DOHH2 (cell line): ENCODE results near the gene CTNND1.

ENCODE experiments used
- H3F3A ChIP-seq: fragments of 200-600 bp; sonication (generic), shearing (Covaris generic); 2 replicates; pipeline ENCODE4 v1.6.0; 2016; ENCODE audit warnings: antibody characterized with exemption, mild to moderate bottlenecking; ENCODE audit not compliant: control insufficient read depth, insufficient read depth
- H3K27ac ChIP-seq: fragments of 200-600 bp; sonication (generic); 2 replicates; pipeline ENCODE4 v1.5.1; 2014; ENCODE audit warnings: low read depth, mild to moderate bottlenecking, low read length, moderate library complexity
- H3K27me3 ChIP-seq: fragments of 200-600 bp; sonication (generic); 2 replicates; pipeline ENCODE4 v1.6.1; 2014; ENCODE audit warnings: mild to moderate bottlenecking, low read length, mixed read lengths; ENCODE audit not compliant: control insufficient read depth
- H3K36me3 ChIP-seq: fragments of 200-600 bp; sonication (generic); 2 replicates; pipeline ENCODE4 v1.6.1; 2014; ENCODE audit warnings: mild to moderate bottlenecking, low read length, moderate library complexity, mixed read lengths; ENCODE audit not compliant: control insufficient read depth
- H3K4me1 ChIP-seq: fragments of 200-600 bp; sonication (generic); 2 replicates; pipeline ENCODE4 v1.6.1; 2014; ENCODE audit warnings: mild to moderate bottlenecking, low read length, mixed read lengths; ENCODE audit not compliant: control insufficient read depth
- H3K4me2 ChIP-seq: fragments of 200-600 bp; sonication (generic); 2 replicates; pipeline ENCODE4 v1.6.0; 2014; ENCODE audit warnings: mild to moderate bottlenecking, low read length, moderate library complexity
- H3K4me3 ChIP-seq: fragments of 200-600 bp; sonication (generic); 2 replicates; pipeline ENCODE4 v1.5.1; 2014; ENCODE audit warnings: mild to moderate bottlenecking, low read length, mixed read lengths
- H3K79me2 ChIP-seq: fragments of 200-600 bp; sonication (generic); 2 replicates; pipeline ENCODE4 v1.6.1; 2014; ENCODE audit warnings: mild to moderate bottlenecking, low read length, mixed read lengths; ENCODE audit not compliant: control insufficient read depth
- H3K9me2 ChIP-seq: fragments of 200-600 bp; sonication (generic); replicated peaks from 2 replicates; pipeline ENCODE4 v1.6.1; 2014; ENCODE audit warnings: mild to moderate bottlenecking, low read length, mixed read lengths; ENCODE audit not compliant: control insufficient read depth
- H3K9me3 ChIP-seq: fragments of 200-600 bp; sonication (generic); 2 replicates; pipeline ENCODE4 v1.6.1; 2014; ENCODE audit warnings: antibody characterized with exemption, low read length, mixed read lengths; ENCODE audit not compliant: control insufficient read depth, insufficient read depth
- H4K20me1 ChIP-seq: fragments of 200-600 bp; sonication (generic); 2 replicates; pipeline ENCODE4 v1.6.0; 2014; ENCODE audit warnings: low read depth, mild to moderate bottlenecking, antibody characterized with exemption, low read length, moderate library complexity; ENCODE audit not compliant: control insufficient read depth, insufficient read depth
- CTCF ChIP-seq: fragments of 200-600 bp; sonication (generic); IDR thresholded peaks from one replicate; pipeline ENCODE4 v1.5.1; 2014; ENCODE audit warnings: antibody characterized with exemption, mild to moderate bottlenecking, low read depth, low read length; ENCODE audit not compliant: poor library complexity, severe bottlenecking
- EZH2phosphoT487 ChIP-seq: fragments of 200-600 bp; sonication (generic); IDR thresholded peaks from 2 replicates; pipeline ENCODE4 v1.6.1; 2017; ENCODE audit warnings: borderline replicate concordance, mild to moderate bottlenecking, antibody characterized with exemption, low read length, moderate library complexity, mixed read lengths

The CTNND1 gene

DNA sequence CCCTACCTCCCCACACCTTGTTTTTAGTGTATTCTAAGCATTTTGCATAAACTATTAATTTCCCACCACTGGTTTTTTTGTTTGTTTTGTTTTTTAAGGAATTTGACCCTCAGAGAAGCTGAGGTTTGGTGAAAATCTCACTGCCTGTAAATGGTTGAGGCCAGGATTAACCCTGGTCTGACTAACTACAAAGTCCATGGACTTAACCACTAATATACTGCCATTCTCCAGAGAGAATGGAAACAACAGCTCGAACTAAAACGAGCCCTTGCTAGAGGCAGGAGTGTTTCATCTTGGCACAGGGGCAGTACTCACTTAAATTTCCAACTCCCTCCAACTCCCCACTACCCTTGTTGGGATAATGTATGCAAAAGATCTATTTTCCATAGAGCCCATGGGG lies 3.0 kb downstream of the CTNND1 start:
- no peak overlapping the region for H3K27ac ChIP-seq
- H4K20me1 ChIP-seq, result no peaks in the 10 kb centered on the region; the same call in 1 of the 2 replicates

GRCh38 chr11:57764972-57765371 lies 3.4 kb downstream of the CTNND1 start:
- TF ChIP-seq EZH2phosphoT487 (no peak), CTCF (no peak)
- no peaks in the 10 kb centered on the region for H3K9me3 ChIP-seq
- H3K4me3 ChIP-seq, result no peak overlapping the region
- no peaks in the 10 kb centered on the region; the same call in 1 of the 2 replicates for H4K20me1 ChIP-seq
- H3K4me1 ChIP-seq, result peaks cover 19% of the 10 kb centered on the region
- H3K9me2 ChIP-seq, result no peaks in the 10 kb centered on the region
- no peaks in the 10 kb centered on the region for H3K27me3 ChIP-seq
- H3K36me3 ChIP-seq, result no peaks in the 10 kb centered on the region
- 0 out of 2 replicates have a peak overlapping the region, but pooled peaks have one; percentile 74 for H3K4me2 ChIP-seq
- peaks cover 2% of the 10 kb centered on the region; the same call in 1 of the 2 replicates for H3F3A ChIP-seq
- H3K79me2 ChIP-seq, result peaks cover 71% of the 10 kb centered on the region
- no peak overlapping the region for H3K27ac ChIP-seq

More for the DNA sequence above, 3.0 kb downstream of the CTNND1 start:
- H3K9me2 ChIP-seq, result no peaks in the 10 kb centered on the region
- peaks cover 2% of the 10 kb centered on the region; the same call in 1 of the 2 replicates for H3F3A ChIP-seq
- no peak for TF ChIP-seq CTCF
- no peak for TF ChIP-seq EZH2phosphoT487
- no peaks in the 10 kb centered on the region for H3K27me3 ChIP-seq
- peak overlapping the region; percentile 74; the same call in 1 of the 2 replicates for H3K4me2 ChIP-seq
- H3K9me3 ChIP-seq, result no peaks in the 10 kb centered on the region
- no peaks in the 10 kb centered on the region for H3K36me3 ChIP-seq
- no peak overlapping the region for H3K4me3 ChIP-seq
- peaks cover 19% of the 10 kb centered on the region for H3K4me1 ChIP-seq
- H3K79me2 ChIP-seq, result peaks cover 67% of the 10 kb centered on the region

GRCh38 chr11:57770793-57771192 lies 9.2 kb downstream of the CTNND1 start:
- Histone ChIP-seq H3K27me3 (no peaks in the 10 kb centered on the region), H3K4me2 (no peak overlapping the region), H3K79me2 (peaks cover 65% of the 10 kb centered on the region), H3F3A (no peaks in the 10 kb centered on the region), H3K9me3 (no peaks in the 10 kb centered on the region), H3K9me2 (no peaks in the 10 kb centered on the region), H4K20me1 (no peaks in the 10 kb centered on the region), H3K36me3 (no peaks in the 10 kb centered on the region), H3K27ac (no peak overlapping the region), H3K4me1 (peaks cover 5% of the 10 kb centered on the region), H3K4me3 (no peak overlapping the region)
- TF ChIP-seq CTCF (no peak), EZH2phosphoT487 (no peak)

- H3K79me2 ChIP-seq, result peaks cover 63% of the 10 kb centered on the region
Observed at GRCh38 chr11:57771365-57771764, 9.8 kb downstream of the CTNND1 start.

More at GRCh38 chr11:57771365-57771764, 9.8 kb downstream of the CTNND1 start:
- Histone ChIP-seq H3K4me2 (no peak overlapping the region), H3K27me3 (no peaks in the 10 kb centered on the region), H3K4me3 (no peak overlapping the region), H4K20me1 (no peaks in the 10 kb centered on the region), H3K9me2 (no peaks in the 10 kb centered on the region), H3K4me1 (peaks cover 5% of the 10 kb centered on the region), H3K27ac (no peak overlapping the region), H3K9me3 (no peaks in the 10 kb centered on the region), H3F3A (no peaks in the 10 kb centered on the region), H3K36me3 (no peaks in the 10 kb centered on the region)
- no peak for TF ChIP-seq CTCF
- no peak for TF ChIP-seq EZH2phosphoT487
